DMS153 treated with DMSO at 0.1 percent for 48 hours (cell line): Measurements from ENCODE around the gene KIF5A.

Experiments
- DNase-seq: peaks from one replicate; lab custom pipeline; 2025; ENCODE audit not compliant: unreplicated experiment; lab: John Stamatoyannopoulos, UW

The KIF5A gene

DNA sequence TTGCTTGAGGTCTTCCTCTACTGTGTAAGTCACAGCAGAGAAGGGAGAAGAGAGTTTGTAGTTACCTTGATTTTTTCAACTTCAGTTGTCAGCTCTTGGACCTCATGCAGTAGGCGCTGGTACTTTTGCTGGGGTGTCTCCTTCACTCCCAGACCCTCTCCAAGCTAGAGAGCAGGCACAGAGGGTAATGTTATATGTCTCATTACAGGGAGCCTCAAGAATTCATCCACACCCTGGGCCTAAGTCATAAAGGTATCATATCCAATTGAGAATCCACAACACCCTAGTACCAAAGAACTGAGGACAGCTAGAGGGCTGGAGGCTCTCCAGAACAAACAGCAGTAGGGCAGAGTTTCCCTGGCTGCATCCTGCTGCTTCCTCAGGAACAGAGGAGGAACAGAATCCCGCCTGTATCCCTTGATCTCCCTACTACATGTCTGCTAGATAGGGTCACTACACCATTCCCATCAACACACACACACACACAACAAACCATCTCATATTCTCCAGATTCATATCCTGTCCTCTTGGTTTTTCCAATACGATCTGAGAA lies 14.8 kb upstream of the KIF5A start:
- DNase-seq = no peak

DNA sequence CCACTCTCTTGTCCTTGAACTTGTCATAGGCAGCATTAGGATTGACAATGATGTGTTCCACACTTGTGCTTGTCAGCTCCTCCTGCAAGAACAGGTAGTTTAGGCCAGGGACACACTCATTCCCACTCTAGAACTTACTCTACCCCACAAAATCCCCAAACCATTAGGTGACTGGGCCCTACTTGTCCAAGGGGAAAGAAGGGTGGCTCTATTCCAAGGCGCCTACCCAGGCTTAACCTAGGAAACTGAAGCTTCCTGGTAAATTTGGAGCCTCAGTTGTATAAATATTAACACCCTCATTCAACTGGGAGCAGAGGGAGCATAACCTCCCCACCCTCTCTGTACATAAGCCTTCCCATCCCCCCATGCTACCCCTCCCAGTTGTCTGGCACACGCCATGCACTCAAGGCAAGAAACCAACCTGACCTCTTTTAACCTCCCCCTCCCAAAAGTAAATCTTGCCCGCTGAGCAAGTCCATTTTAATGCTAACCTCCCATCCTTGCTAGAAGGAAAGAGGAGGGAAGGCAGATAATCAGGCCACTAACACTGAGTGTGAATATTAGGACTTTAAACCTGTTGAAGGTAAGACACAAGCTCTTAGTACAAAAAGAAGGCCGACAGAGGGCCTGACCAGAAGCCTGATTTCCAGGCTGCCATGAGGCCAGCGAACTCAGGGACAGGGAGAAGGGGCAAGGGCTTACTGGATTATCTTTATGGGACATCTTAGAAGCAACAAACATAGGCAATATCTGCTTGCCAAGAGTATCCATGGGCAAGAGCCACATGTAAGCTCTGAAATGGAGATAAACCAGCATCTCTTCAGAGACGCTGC lies 13.9 kb upstream of the KIF5A start:
- DNase-seq = no peak

DNA sequence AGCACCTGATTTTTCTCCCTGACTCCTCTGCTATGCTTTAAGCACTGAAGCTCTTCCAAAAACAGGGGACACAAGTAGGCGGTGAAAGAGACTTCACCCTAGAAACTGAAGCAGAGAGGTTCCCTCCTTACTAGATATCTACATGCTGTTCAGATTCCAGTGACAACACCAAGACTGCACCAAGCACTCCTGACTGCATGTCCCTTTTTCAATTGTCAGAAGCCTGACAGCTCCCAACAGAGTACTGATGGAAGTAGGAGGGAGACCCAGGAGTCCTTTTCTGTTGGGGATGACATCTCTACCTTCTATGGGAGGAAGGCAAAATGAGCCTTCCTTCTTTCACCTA lies 13.3 kb upstream of the KIF5A start:
- no peak for DNase-seq

DNA sequence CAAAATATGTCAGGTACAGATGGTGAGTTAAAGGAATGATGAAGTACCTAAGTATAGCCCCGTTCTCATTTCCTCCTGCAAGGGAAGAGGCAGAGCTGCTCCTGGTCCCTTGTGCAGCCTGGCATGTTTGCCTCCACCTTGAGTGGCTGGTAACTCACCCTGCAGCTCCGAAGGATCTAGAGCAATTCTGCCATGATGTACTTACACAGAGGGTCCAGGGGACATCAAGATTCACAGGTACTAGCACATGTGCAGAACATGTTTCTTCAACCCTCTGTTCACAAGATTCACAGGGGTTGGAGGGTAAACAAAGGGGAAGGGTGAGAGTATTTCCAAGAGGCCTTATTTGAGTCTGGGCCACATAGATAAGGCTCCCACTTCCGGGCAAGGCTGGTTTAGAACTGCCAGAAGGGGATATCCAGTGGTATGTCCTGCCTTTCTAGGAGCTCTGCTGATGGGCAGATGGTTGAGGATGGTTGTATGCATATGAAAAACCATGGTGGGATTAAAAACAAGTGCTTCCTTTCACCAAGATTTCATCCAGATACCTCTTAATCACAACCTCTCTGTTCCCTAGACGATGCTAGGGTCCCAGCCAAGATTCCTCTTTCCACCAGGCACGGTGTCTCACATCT lies 10.6 kb upstream of the KIF5A start:
- no peak for DNase-seq

DNA sequence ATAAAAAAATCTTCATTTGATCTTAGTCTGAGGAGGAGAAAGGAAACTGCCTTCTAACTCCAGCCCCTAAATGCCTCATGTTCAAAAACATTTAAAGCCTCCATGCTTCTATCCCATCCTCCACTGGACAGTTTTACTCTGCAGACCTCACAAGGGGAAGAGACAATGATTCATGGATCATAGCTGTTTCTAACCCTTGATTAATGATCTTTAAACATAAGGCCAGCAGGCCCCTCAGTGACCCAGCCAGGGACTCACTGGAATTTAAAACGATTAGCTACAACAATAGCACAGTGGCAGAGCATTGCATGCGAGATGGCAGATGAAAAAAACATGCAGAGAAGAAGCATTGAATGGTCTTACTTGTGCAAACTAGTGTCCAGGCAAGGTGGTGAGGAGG lies 8.8 kb upstream of the KIF5A start:
- no peak for DNase-seq

- DNase-seq = no peak
Observed at GRCh38 chr12:57541717-57542116, 8.1 kb upstream of the KIF5A start.

DNA sequence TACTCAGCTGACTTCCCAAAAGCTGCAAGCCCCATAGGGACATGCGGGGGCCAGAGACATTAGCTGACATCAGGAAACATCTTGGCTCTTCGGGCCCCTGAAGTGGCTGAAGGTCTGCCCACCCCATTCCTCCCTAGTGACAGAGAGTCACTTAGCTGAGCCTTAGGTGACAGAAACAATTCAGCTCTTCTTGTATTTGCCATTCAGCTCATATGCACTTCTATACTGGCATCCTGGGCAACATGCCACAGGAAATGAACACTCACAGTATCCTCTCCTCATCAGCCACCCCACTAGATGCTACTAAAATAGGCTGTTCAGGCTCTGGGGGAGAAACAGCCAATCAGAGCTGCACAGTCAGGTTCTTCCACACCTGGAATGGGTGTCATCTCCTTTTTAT lies 6.3 kb upstream of the KIF5A start:
- DNase-seq = peak; percentile 4

- DNase-seq = no peak
Observed at GRCh38 chr12:57545809-57546437, 3.9 kb upstream of the KIF5A start.

GRCh38 chr12:57546438-57547287 lies 3.2 kb upstream of the KIF5A start, which contains the start of gene DCTN2:
DCTN2 (minus strand) TSS chr12:57547192; CDS start chr12:57547063, 129 bp downstream.
- peak; percentile 98 for DNase-seq

DNA sequence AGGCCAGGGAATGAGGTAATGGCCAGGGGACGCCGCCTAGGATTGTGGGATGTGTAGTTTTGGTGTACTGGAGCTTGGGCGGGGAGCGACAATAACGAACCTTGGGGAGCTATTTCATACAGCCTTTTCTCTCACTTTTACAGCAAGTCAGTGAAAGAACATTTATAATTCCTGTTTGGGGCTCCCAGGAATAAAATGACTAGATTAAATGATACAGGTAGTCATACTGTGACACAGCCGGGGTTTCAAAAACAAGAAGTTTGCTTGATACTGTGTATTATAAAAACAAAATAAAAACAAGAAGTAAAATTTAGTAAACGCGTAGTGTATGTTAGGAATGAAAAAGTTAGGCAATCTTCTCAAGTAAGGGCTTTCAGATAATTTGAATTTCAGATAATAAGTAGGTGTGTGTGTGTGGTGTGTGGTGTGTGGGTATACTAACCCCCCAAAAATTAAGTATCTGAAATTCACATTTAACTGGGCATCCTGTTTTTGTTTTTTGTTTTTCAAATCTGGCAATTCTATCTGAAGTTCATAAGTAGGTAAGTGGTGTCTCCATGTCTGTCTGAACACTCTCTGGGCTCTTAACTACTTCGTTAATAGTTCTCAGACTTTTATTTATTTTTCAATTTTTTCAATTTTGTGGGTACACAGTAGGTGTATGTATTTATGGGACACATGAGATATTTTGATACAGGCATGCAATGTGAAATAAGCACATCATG lies 2.4 kb upstream of the KIF5A start:
- no peak for DNase-seq

- DNase-seq = no peak
Observed at GRCh38 chr12:57548013-57548315, 1.9 kb upstream of the KIF5A start.

GRCh38 chr12:57548488-57548887 lies 1.4 kb upstream of the KIF5A start:
- no peak for DNase-seq

DNA sequence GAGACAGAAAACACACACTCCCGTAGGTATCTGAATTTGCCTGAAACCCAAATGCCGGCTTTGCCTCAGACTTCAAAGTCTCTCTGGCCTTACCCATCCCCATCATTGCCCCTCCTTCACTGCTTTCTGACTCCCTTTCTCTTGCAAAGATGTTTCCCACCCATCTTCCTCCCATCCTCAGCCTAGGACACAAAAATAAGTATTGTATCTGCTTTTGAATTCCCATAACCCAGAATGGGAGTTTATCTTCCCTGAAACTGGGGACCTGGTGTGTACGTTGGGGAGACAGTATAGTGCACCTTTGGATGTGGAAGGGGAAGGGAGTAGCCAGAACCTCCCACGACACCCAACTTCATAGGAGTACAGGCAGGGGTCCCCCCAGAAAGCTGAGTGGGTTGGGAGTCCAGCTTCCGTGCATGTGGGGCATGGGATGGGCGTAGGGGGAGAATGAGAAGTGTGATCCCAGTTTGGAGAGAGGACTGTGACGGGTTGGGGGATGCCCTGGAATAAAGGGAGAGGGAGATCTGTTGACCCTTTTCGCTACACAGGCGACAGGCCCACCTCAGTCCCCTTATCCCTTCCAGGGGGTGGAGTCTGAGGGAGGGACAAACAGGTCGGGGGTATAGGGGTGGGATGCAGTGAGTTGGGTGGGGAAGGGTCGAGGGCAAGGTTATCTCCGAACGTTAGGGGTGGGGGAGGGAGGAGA lies 488 bp upstream of the KIF5A start:
- DNase-seq = no peak

GRCh38 chr12:57550641-57551549 lies 1.1 kb downstream of the KIF5A start:
- no peak for DNase-seq

GRCh38 chr12:57551637-57552305 lies 1.9 kb downstream of the KIF5A start:
- DNase-seq = no peak

DNA sequence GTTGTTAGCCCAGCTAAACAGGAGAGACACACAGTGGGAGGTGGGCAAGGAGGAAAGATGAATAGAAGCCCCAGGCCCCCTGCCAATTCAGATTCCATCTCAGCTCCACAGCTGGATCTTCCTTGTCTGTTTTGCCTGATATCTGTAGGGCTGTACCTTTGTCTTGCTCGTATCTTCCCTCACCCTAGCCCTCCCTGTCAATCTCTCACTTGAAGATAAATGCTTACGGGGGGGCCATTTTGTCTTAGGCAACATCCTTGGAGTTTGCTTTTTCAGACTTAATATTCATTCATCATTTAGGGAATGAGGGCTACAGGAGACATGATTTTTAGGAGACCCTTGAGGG lies 2.4 kb downstream of the KIF5A start:
- DNase-seq = no peak

GRCh38 chr12:57552835-57553313 lies 3.0 kb downstream of the KIF5A start:
- DNase-seq = no peak
